RWPE2 (cell line): Measurements from ENCODE around the gene OVOL3.

Experiments
- ATAC-seq: fragments of 200-7000 bp; cut with Tn5 transposase; 3 replicates; pipeline ENCODE4 v1.9.1; 2021; ENCODE audit warnings: low read depth
- DNase-seq: peaks from one replicate; pipeline ENCODE4 v3.0.0-alpha.2; 2020; ENCODE audit warnings: low spot score
- H3K27ac ChIP-seq: fragments of 450-650 bp; 2 replicates; pipeline ENCODE4 v1.5.1; 2017; ENCODE audit warnings: mild to moderate bottlenecking; ENCODE audit not compliant: poor library complexity, severe bottlenecking
- H3K27me3 ChIP-seq: fragments of 250-450 bp; sonication (Bioruptor Pico); 2 replicates; pipeline ENCODE4 v1.5.1; 2021; ENCODE audit warnings: mild to moderate bottlenecking, moderate library complexity; ENCODE audit not compliant: insufficient read depth, poor library complexity, severe bottlenecking
- H3K36me3 ChIP-seq: fragments of 250-450 bp; sonication (Bioruptor Pico); 2 replicates; pipeline ENCODE4 v1.5.1; 2020; ENCODE audit warnings: low read depth, mild to moderate bottlenecking, moderate library complexity
- H3K4me1 ChIP-seq: fragments of 250-450 bp; sonication (Bioruptor Pico); 2 replicates; pipeline ENCODE4 v1.5.1; 2021; ENCODE audit warnings: mild to moderate bottlenecking, moderate library complexity; ENCODE audit not compliant: insufficient read depth, poor library complexity, severe bottlenecking
- H3K4me3 ChIP-seq: fragments of 250-450 bp; sonication (Bioruptor Pico); 2 replicates; pipeline ENCODE4 v1.5.1; 2021; ENCODE audit warnings: mild to moderate bottlenecking, moderate library complexity; ENCODE audit not compliant: severe bottlenecking
- H3K9me3 ChIP-seq: fragments of 250-450 bp; sonication (Bioruptor Pico); 2 replicates; pipeline ENCODE4 v1.5.1; 2021; ENCODE audit warnings: mild to moderate bottlenecking, moderate library complexity; ENCODE audit not compliant: severe bottlenecking
- CTCF ChIP-seq: fragments of 450-650 bp; IDR thresholded peaks from one replicate; pipeline ENCODE4 v1.5.1; 2017; ENCODE audit warnings: mild to moderate bottlenecking, moderate library complexity; ENCODE audit not compliant: poor library complexity, severe bottlenecking

The OVOL3 gene

GRCh38 chr19:36092566-36092965 is 18.4 kb upstream of the OVOL3 start:
- no peak for TF ChIP-seq CTCF
- Histone ChIP-seq H3K4me3 (no peak overlapping the region), H3K27me3 (no peaks in the 10 kb centered on the region), H3K4me1 (no peaks in the 10 kb centered on the region), H3K36me3 (peaks cover 19% of the 10 kb centered on the region), H3K9me3 (no peaks in the 10 kb centered on the region), H3K27ac (no peak overlapping the region)
- ATAC-seq (no peak), DNase-seq (no peak)

- TF ChIP-seq CTCF = no peak
- DNase-seq = no peak
- Histone ChIP-seq H3K36me3 (peaks cover 14% of the 10 kb centered on the region), H3K4me1 (no peaks in the 10 kb centered on the region), H3K4me3 (no peak overlapping the region), H3K27me3 (no peaks in the 10 kb centered on the region), H3K27ac (no peak overlapping the region), H3K9me3 (no peaks in the 10 kb centered on the region)
- no peak for ATAC-seq
Observed at GRCh38 chr19:36093146-36093662, 17.7 kb upstream of the OVOL3 start.

GRCh38 chr19:36093687-36094086 is 17.3 kb upstream of the OVOL3 start:
- peaks cover 10% of the 10 kb centered on the region for H3K36me3 ChIP-seq
- H3K4me3 ChIP-seq = no peak overlapping the region
- DNase-seq (no peak), ATAC-seq (no peak)
- no peak overlapping the region for H3K27ac ChIP-seq
- no peaks in the 10 kb centered on the region for H3K9me3 ChIP-seq
- no peak for TF ChIP-seq CTCF
- no peaks in the 10 kb centered on the region for H3K27me3 ChIP-seq
- no peaks in the 10 kb centered on the region for H3K4me1 ChIP-seq

GRCh38 chr19:36097036-36097435 is 13.9 kb upstream of the OVOL3 start:
- no peaks in the 10 kb centered on the region for H3K4me1 ChIP-seq
- H3K9me3 ChIP-seq = no peaks in the 10 kb centered on the region
- no peaks in the 10 kb centered on the region for H3K27me3 ChIP-seq
- peaks cover 27% of the 10 kb centered on the region for H3K36me3 ChIP-seq
- no peak overlapping the region for H3K4me3 ChIP-seq
- no peak for ATAC-seq
- DNase-seq = no peak
- no peak for TF ChIP-seq CTCF
- H3K27ac ChIP-seq = no peak overlapping the region

- DNase-seq = no peak
Observed at GRCh38 chr19:36099166-36099785, 11.7 kb upstream of the OVOL3 start.

More at GRCh38 chr19:36099166-36099785, 11.7 kb upstream of the OVOL3 start:
- H3K36me3 ChIP-seq = peaks cover 31% of the 10 kb centered on the region
- H3K9me3 ChIP-seq = no peaks in the 10 kb centered on the region
- no peak overlapping the region for H3K27ac ChIP-seq
- no peaks in the 10 kb centered on the region for H3K4me1 ChIP-seq
- no peak for TF ChIP-seq CTCF
- H3K27me3 ChIP-seq = no peaks in the 10 kb centered on the region
- ATAC-seq = no peak
- no peak overlapping the region for H3K4me3 ChIP-seq
